ENCODE data around the gene KIAA1671.

DNA sequence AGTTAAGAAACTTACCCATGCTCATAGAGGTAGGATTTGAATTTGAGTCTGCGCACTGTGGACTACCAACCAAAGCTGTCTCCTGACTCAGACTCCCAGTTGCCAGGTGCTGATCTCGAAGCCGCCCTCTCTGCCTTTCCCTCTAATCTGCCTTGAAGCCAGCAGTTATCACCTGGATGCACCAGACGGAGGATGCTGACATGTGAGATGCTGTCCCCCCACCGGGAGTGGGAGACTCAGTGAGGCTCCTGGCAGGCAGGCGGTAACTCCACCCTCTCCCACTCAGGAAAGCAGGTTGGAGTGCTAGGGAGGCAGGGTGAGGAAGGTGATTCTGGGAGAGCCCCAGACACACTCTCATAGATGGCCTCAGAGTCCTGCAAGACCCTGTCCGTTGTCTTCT, 40.4 kb downstream of the KIAA1671 start:
- TF ChIP-seq CTCF (IDR thresholded peaks at IDR 0.05) (no peak), EZH2phosphoT487 (IDR thresholded peaks at IDR 0.05) (no peak), EZH2 (IDR thresholded peaks at IDR 0.05) (no peak)
